DMS53 treated with DMSO at 0.1 percent for 48 hours (cell line): ENCODE results near the gene DPP6.
"Not testable (repeated sequence)": the region's sequence is repeated elsewhere in the genome, so short reads cannot be mapped to it uniquely, and the experiment has no call there.

ENCODE experiments used
- DNase-seq: peaks from one replicate; lab custom pipeline; 2025; ENCODE audit not compliant: unreplicated experiment; lab: John Stamatoyannopoulos, UW

DPP6 gene

GRCh38 chr7:154915600-154915999 lies 863.4 kb downstream of the DPP6 start:
- no peak for DNase-seq

DNA sequence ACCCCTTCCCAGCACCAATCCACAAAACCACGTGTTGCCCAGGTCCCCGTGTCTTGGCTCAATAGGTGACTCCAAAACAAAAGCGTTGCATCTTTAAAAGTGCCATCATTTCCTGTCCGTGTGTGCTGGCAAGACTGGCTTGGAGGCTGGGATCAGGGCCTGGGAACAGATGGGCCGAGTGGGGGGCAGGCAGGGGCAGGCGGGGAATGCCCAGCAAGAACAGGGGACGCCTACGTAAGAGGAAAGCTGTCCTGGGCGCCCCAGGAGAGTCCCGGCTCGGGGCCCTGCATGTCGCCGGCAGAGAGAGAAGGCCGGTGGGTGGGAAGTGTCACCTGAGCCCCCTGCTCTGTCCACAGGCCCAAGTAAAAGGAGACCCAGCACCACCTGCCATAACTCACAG lies 864.2 kb downstream of the DPP6 start:
- DNase-seq: no peak

DNA sequence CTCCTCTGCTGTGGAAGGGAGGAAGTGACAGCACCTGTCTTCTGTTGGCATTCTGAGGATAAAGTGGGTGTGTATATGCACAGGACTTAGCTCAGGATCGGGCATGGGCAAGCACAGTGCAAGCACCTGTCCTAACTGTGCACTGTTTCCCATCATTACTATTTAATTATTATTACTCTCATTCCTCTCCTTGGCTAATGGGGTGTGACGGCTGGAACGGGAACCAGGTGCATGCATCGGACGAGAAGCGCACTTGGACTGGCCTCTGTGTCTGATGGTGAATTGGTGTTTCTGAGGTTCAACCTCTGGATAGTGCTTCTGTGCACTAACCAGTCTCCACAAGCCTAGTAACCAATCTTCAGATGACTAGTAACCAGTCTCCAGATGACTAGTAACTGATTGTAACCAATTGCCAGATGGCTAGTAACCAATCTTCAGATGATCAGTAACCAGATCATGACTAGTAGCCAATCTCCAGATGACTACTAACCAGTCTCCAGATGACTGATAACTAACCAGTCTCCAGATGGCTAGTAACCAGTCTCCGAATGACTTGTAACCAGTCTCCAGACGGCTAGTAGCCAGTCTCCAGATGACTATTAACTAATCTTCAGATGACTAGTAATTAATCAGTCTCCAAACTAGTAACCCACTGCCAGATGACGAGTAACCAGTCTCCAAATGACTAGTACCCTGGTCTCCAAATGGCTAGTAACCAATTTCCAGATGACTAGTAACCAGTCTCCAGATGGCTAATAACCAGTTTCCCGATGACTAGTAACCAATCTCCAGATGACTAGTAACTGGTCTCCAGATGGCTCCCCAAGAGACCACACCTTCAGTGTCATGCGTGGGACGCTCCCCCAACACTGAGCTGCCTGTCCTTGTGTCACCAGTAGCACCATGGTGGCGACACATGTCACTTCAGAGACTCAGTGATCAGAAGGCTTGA lies 864.9 kb downstream of the DPP6 start:
- no peak for DNase-seq

DNA sequence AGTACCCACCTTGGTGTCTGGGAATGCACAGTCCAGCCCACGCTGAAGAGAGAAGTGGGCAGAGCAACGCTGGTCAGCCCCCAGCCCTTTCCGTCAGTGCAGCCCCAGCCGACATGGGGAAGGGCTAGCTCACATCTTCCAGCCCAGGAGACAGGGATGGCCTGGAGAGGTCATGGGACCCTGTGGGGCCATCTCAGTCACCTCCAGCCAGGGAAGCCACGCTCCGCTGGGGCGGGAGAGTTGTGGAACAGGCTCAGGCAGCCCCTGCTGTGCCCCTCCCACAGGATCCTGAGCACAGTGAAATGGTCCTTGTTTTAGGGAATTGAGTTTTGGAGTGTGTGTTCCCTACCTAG lies 865.6 kb downstream of the DPP6 start:
- no peak for DNase-seq

- DNase-seq: no peak
Measured at GRCh38 chr7:154918266-154918665, 866.1 kb downstream of the DPP6 start.

- no peak for DNase-seq
Measured at GRCh38 chr7:154918741-154919140, 866.5 kb downstream of the DPP6 start.

DNA sequence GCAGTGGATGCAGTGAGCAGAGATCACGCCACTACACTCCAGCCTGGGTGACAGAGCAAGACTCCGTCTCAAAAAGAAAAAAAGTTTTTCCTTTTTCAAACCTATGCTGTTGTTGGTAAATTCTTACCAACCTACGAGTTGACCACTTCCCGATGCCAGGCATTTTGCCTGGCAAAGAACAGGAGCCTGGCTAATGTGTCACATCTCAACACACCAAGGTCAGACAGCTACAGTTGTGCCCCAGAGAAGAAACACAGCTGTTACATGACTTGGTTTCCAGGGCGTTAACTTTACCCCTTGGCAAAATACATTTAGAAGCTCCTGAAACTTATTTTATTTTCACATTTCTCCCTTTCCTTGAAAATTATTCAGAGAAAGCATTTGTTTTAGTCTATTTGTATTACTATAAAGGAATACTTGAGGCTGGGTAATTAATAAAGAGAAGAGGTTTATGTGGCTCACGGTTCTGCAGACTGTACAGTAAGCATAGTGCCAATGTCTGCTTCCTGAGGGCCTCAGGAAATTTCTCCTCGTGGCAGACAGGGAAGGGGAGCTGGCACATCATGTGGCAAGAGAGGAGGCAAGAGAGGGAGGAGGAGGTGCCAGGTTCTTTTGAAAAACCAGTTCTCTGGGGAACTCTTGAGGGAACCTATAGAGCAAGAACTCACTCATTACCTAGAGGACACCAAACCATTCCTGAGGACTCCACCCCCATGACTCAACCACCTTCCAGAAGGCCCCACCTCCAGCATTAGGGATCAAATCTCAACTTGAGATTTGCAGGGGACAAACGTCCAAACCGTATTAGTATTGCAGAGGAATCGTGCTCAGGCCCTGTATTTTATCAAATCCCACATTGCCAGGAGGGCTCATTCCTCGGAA lies 867.4 kb downstream of the DPP6 start:
- DNase-seq: no peak

- DNase-seq: not testable (repeated sequence)
Measured at GRCh38 chr7:154922472-154922871, 870.3 kb downstream of the DPP6 start.

GRCh38 chr7:154927624-154928125 lies 875.5 kb downstream of the DPP6 start:
- DNase-seq: peak; percentile 89

DNA sequence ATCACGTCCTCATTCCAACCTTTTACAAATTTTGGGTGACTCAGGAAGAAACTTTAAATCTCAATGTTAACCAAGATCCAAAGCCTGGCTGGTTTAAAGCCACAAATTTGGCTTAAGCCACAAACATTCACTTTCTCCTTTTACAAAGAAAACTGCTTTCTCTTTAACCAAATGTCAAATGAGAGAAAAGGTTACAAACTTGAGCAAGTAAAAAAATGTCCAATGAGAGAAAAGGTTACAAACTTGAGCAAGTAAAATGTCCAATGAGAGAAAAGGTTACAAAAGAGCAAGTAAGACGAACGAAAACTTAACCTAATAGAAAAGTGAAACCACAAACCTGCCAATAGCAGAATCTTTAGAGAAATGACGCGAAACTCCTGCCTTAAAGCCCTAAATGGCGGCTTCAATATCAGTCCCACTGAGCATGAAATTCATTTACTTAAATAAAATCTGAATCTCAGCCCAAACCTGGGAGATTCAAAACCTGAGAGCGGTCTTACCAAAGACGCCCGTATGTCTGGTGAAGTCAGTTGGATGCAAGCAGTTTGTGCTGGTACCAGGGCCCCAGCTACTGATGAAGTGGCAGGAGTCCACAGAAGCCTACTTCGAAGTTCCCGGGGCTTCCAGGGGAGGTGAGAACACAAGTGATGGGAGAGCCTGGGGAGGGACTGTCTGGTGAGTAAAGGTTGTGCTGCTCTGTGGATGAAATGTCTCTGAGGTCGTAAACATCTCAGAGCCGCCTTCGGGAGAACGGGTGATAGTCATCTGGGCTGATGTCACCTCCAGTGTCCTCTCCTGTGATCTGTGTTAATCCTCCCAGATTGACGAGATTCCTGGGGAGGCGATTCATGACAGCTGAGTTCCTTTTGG lies 876.2 kb downstream of the DPP6 start:
- DNase-seq: peak; percentile 82

- no peak for DNase-seq
Measured at GRCh38 chr7:154929006-154929726, 877.0 kb downstream of the DPP6 start.

DNA sequence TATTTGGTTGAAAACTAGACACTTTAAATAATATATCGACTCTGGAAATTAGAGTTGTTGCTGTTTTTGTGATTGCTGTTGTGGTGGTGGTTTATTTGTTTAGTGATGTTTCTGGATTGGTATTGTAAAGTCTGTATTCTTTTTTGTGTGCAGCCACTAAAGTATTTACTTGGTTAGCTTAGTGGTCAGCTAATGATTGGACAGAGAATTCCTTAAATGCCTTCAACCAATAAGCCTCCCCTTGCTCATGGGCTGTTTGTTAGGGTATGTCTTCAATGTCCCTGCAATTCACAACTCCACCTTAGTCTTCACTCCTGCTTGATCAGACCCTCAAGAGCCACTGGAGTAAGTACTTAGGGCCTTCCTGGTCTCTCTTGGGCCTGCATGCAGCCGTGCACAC lies 879.7 kb downstream of the DPP6 start:
- no peak for DNase-seq

DNA sequence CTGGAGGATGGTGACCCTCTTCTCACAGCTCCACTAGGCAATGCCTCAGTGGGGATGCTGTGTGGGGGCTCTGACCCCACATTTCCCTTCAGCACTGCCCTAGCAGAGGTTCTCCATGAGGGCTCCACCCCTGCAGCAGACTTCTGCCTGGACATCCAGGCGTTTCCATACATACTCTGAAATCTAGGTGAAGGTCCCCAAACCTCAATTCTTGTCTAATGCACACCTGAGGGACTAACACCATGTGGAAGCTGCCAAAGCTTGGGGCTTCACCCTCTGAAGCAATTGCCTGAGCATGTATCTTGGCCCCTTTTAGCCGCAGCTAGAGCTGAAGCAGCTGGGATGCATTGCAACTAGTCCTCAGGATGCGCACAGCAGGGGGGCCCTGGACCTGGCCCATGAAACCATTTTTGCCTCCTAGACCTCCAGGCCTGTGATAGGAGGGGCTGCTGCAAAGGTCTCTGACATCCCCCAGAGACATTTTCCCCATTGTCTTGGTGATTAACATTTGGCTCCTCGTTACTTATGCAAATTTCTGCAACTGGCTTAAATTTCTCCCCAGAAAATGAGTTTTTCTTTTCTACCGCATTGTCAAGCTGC lies 882.3 kb downstream of the DPP6 start:
- DNase-seq: not testable (repeated sequence)

- no peak for DNase-seq
Measured at GRCh38 chr7:154937837-154938236, 885.6 kb downstream of the DPP6 start.

DNA sequence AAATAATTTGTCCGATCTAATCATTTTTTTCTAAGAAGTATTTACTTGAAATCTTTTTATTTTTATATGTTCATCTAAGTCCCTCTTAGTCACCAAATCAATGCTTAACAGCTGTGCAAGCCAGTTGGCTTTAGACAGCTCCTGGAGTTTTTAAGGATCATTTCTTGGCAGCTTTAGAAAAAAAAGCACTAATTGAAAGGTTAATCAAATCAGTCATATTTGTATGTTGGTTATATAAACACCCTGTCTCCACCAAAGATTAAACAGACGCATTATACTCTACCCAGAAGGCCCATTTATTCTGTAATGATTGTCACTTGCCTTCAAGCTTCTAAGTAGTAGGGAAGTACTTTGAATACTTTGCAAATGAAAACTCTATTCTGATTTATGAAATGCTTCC lies 890.5 kb downstream of the DPP6 start:
- DNase-seq: no peak
